Hepatocyte (in vitro differentiated cells): ENCODE measurements around the gene JCAD. TPM values are rescaled to one million over a fixed set of nuclear protein-coding genes. Genes with fewer than 3 reads are reported as not detected.

ENCODE experiments used
- DNase-seq: peaks from one replicate; pipeline ENCODE4 v3.0.0-alpha.2; 2016; ENCODE audit warnings: low spot score
- H2AFZ ChIP-seq: fragments of 200-600 bp; sonication (generic); 2 replicates; pipeline ENCODE4 v1.6.0; 2016; ENCODE audit warnings: antibody characterized with exemption, mild to moderate bottlenecking
- H3K27ac ChIP-seq: fragments of 200-600 bp; sonication (generic); 2 replicates; pipeline ENCODE4 v1.5.1; 2016; ENCODE audit warnings: mild to moderate bottlenecking
- H3K27me3 ChIP-seq: fragments of 200-600 bp; sonication (generic); 2 replicates; pipeline ENCODE4 v1.6.1; 2016
- H3K36me3 ChIP-seq: fragments of 200-600 bp; sonication (generic); replicated peaks from 2 replicates; pipeline ENCODE4 v1.5.1; 2016; ENCODE audit warnings: low read depth; ENCODE audit not compliant: insufficient read depth
- H3K4me1 ChIP-seq: fragments of 200-600 bp; sonication (generic); 2 replicates; pipeline ENCODE4 v1.5.1; 2016; ENCODE audit warnings: mild to moderate bottlenecking, moderate library complexity; ENCODE audit not compliant: insufficient read depth
- H3K4me2 ChIP-seq: fragments of 200-600 bp; sonication (generic); 2 replicates; pipeline ENCODE4 v1.6.0; 2016
- H3K4me3 ChIP-seq: fragments of 200-600 bp; sonication (generic); 2 replicates; pipeline ENCODE4 v1.5.1; 2016; ENCODE audit warnings: mild to moderate bottlenecking
- H3K79me2 ChIP-seq: fragments of 200-600 bp; sonication (generic); 2 replicates; pipeline ENCODE4 v1.6.0; 2017; ENCODE audit warnings: mild to moderate bottlenecking
- H3K9me2 ChIP-seq: fragments of 200-600 bp; sonication (generic); replicated peaks from 2 replicates; pipeline ENCODE4 v1.6.0; 2017; ENCODE audit warnings: mild to moderate bottlenecking; ENCODE audit not compliant: insufficient read depth
- H3K9me3 ChIP-seq: fragments of 200-600 bp; sonication (generic); 2 replicates; pipeline ENCODE4 v1.5.1; 2016; ENCODE audit warnings: low read depth, mild to moderate bottlenecking
- H4K20me1 ChIP-seq: fragments of 200-600 bp; sonication (generic); 2 replicates; pipeline ENCODE4 v1.6.0; 2016; ENCODE audit warnings: mild to moderate bottlenecking; ENCODE audit not compliant: insufficient read depth, poor library complexity, severe bottlenecking
- EZH2 ChIP-seq: fragments of 200-600 bp; sonication (generic); IDR thresholded peaks from 2 replicates; pipeline ENCODE4 v1.6.1; 2016; ENCODE audit warnings: antibody characterized with exemption, mild to moderate bottlenecking, borderline replicate concordance
- EZH2phosphoT487 ChIP-seq: fragments of 200-600 bp; sonication (generic); IDR thresholded peaks from one replicate; pipeline ENCODE4 v1.6.1; 2018; ENCODE audit warnings: antibody characterized with exemption, mild to moderate bottlenecking, low read depth, moderate library complexity; ENCODE audit not compliant: unreplicated experiment, severe bottlenecking
- WGBS: methylation state at CpG from one replicate; pipeline ENCODE4 v1.1.6; 2016; ENCODE audit warnings: low lambda C conversion rate; ENCODE audit errors: missing lambda C conversion rate; 5-methylcytosine and 5-hydroxymethylcytosine counted together
- polyA plus RNA-seq: library from polyadenylated mRNA; unstranded; fragments of >200 nt; fragmentation: Nextera tagmentation; extraction: Ambion mirVana; gene quantifications from 2 replicates; pipeline ENCODE4 v1.2.1, GENCODE V29; 2016
- total RNA-seq: library from RNA; depleted of rRNA; stranded (reverse); fragments of >200 nt; gene quantifications from 2 replicates; pipeline ENCODE4 v1.2.3, GENCODE V29; 2014
- TF ChIP-seq, protein P1 (sequence below): fragments of 200-600 bp; sonication (generic); IDR thresholded peaks from 2 replicates; pipeline ENCODE4 v1.5.1; 2016; ENCODE audit warnings: antibody characterized with exemption, mild to moderate bottlenecking; ENCODE audit not compliant: poor library complexity

The JCAD gene
- total and polyA plus RNA-seq, 2 experiments from 2014 or later = 7.0 to 12.8 TPM

DNA sequence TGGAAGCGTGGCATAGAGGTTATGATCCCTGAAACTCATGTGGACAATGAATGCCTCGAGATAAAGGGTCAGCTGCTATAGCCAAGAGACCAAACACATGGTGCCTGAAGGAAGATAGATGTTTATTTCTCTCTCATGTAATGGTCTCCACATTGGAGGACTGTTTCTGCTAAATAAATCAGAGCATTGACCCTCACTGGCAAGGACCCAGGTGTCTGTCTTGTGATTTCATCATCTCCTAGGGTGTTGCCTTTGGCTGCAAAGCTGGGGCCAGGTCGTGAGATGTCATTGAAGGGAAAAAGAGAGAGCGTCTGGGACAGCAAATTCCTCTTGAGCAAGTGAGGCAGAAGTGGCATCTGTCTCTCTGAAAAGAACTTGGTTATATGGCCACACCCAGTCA is 64.6 kb downstream of the JCAD start:
- H3K79me2 ChIP-seq = no peaks in the 10 kb centered on the region
- no peaks in the 10 kb centered on the region for H3K9me2 ChIP-seq
- H3K36me3 ChIP-seq = no peaks in the 10 kb centered on the region
- no peak overlapping the region for H2AFZ ChIP-seq
- no peaks in the 10 kb centered on the region for H3K27me3 ChIP-seq
- no peak overlapping the region for H3K4me2 ChIP-seq
- TF ChIP-seq EZH2phosphoT487 (no peak), EZH2 (no peak)
- TF ChIP-seq, protein P1, sequence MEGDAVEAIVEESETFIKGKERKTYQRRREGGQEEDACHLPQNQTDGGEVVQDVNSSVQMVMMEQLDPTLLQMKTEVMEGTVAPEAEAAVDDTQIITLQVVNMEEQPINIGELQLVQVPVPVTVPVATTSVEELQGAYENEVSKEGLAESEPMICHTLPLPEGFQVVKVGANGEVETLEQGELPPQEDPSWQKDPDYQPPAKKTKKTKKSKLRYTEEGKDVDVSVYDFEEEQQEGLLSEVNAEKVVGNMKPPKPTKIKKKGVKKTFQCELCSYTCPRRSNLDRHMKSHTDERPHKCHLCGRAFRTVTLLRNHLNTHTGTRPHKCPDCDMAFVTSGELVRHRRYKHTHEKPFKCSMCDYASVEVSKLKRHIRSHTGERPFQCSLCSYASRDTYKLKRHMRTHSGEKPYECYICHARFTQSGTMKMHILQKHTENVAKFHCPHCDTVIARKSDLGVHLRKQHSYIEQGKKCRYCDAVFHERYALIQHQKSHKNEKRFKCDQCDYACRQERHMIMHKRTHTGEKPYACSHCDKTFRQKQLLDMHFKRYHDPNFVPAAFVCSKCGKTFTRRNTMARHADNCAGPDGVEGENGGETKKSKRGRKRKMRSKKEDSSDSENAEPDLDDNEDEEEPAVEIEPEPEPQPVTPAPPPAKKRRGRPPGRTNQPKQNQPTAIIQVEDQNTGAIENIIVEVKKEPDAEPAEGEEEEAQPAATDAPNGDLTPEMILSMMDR = no peak
- 77% methylated on average over 4 of the region's 4 CpGs for WGBS
- peaks cover 8% of the 10 kb centered on the region for H3K4me1 ChIP-seq
- no peak for DNase-seq
- H4K20me1 ChIP-seq = no peaks in the 10 kb centered on the region
- no peaks in the 10 kb centered on the region for H3K9me3 ChIP-seq
- H3K27ac ChIP-seq = no peak overlapping the region
- H3K4me3 ChIP-seq = no peak overlapping the region

DNA sequence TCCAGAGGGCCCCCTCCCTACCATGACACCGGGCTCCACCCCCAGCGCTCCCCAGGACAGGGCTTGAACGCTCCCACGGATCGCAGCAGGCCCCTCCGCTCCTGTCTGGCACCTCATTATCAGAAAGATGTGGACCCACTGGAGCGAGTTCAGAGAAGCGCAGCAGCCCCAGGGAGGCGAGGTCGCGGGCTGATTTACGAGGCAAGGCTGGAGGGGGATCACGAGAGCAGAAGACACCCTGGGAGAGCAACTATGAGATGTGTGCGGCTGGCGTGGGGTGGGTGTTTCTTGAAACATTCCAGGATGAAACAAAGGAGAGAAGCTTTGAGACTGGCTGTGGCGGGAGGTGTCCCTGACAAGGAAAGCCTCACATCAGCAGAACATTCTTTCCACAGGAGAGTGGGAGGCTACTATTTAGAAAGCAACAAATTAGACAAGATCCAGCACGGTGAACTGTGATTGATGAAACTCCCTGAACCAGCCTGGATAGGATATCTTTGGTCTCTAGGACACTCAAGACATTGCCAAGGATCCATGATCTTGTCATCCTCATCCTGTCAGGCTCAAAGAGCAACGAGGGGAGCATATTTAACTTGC is 66.0 kb downstream of the JCAD start:
- H2AFZ ChIP-seq = no peak overlapping the region
- WGBS = 40% methylated on average over 18 of the region's 18 CpGs

DNA sequence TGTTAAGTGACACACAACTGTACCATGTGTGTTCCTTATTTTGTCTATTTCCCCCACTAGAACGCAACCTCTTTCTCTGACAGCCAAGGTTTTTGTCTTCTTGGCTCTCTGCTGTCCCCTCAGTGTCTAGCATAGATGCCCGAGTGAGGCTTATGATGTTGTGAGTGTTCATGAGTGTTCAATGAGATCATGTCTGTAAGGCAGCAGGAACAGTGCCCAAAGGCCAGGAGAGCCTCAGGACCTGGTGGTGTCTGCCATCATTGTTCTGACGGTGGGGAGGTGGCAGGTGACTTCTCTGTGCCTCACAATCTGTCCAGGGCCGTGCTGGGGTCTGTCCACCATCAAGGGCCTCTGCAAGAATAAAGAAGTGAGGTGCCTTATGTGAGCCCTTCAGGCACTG is 66.5 kb downstream of the JCAD start:
- Histone ChIP-seq H3K4me3 (no peak overlapping the region), H3K4me2 (no peak overlapping the region), H3K4me1 (peaks cover 8% of the 10 kb centered on the region), H3K36me3 (no peaks in the 10 kb centered on the region), H3K27ac (peak overlapping the region; percentile 49), H3K27me3 (no peaks in the 10 kb centered on the region), H3K9me3 (no peaks in the 10 kb centered on the region), H2AFZ (no peak overlapping the region), H4K20me1 (no peaks in the 10 kb centered on the region), H3K9me2 (no peaks in the 10 kb centered on the region), H3K79me2 (no peaks in the 10 kb centered on the region)
- TF ChIP-seq, protein P1 = no peak
- TF ChIP-seq EZH2 (no peak), EZH2phosphoT487 (no peak)
- no peak for DNase-seq
- WGBS = 65% methylated on average over 4 of the region's 4 CpGs

More for the DNA sequence above, 66.0 kb downstream of the JCAD start:
- no peaks in the 10 kb centered on the region for H3K36me3 ChIP-seq
- H3K9me3 ChIP-seq = no peaks in the 10 kb centered on the region
- H3K27me3 ChIP-seq = no peaks in the 10 kb centered on the region
- peak overlapping the region; percentile 12 for H3K4me2 ChIP-seq
- no peak overlapping the region for H3K4me3 ChIP-seq
- TF ChIP-seq, protein P1 = no peak
- TF ChIP-seq EZH2 (no peak), EZH2phosphoT487 (no peak)
- H3K4me1 ChIP-seq = peaks cover 8% of the 10 kb centered on the region
- peak overlapping the region; percentile 49 for H3K27ac ChIP-seq
- H4K20me1 ChIP-seq = no peaks in the 10 kb centered on the region
- no peaks in the 10 kb centered on the region for H3K9me2 ChIP-seq
- no peaks in the 10 kb centered on the region for H3K79me2 ChIP-seq
- no peak for DNase-seq
